Epithelial cell of esophagus (primary cell): ENCODE data around the gene KCNG2.

Experiments used
- DNase-seq: peaks from one replicate; pipeline ENCODE4 v3.0.0; 2010; ENCODE audit warnings: low read depth
- H3K4me3 ChIP-seq: 2 replicates; pipeline ENCODE4 v1.5.1; 2011; ENCODE audit warnings: mild to moderate bottlenecking, low read length, control low read depth
- TF ChIP-seq, protein P1 (sequence below): IDR thresholded peaks from 2 replicates; pipeline ENCODE4 v1.5.1; 2011; ENCODE audit warnings: low read depth, mild to moderate bottlenecking, low read length, control low read depth, inconsistent platforms; ENCODE audit not compliant: insufficient read depth; ENCODE audit errors: missing control alignments

KCNG2 gene

DNA sequence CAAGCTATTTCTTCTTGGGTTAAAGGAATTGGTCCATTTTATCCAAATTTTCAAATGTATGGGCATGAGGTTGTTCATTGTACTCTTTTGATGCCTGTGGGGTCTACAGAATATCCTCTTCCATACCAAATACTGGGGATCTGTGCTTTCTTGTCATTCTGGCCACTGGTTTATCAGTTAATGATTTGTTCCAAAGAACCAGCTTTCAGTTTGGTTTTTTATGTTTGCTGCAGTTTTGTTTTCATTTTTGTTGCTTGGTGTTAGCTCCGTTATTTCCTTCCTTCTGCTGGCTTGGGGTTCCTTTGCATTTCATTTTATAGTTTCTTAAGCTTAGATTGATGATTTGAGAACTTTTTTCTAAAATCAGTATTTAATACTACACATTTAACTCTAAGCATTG lies 108.3 kb downstream of the KCNG2 start:
- TF ChIP-seq, protein P1, sequence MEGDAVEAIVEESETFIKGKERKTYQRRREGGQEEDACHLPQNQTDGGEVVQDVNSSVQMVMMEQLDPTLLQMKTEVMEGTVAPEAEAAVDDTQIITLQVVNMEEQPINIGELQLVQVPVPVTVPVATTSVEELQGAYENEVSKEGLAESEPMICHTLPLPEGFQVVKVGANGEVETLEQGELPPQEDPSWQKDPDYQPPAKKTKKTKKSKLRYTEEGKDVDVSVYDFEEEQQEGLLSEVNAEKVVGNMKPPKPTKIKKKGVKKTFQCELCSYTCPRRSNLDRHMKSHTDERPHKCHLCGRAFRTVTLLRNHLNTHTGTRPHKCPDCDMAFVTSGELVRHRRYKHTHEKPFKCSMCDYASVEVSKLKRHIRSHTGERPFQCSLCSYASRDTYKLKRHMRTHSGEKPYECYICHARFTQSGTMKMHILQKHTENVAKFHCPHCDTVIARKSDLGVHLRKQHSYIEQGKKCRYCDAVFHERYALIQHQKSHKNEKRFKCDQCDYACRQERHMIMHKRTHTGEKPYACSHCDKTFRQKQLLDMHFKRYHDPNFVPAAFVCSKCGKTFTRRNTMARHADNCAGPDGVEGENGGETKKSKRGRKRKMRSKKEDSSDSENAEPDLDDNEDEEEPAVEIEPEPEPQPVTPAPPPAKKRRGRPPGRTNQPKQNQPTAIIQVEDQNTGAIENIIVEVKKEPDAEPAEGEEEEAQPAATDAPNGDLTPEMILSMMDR, result no peak
- H3K4me3 ChIP-seq, result no peak overlapping the region
- DNase-seq, result no peak

DNA sequence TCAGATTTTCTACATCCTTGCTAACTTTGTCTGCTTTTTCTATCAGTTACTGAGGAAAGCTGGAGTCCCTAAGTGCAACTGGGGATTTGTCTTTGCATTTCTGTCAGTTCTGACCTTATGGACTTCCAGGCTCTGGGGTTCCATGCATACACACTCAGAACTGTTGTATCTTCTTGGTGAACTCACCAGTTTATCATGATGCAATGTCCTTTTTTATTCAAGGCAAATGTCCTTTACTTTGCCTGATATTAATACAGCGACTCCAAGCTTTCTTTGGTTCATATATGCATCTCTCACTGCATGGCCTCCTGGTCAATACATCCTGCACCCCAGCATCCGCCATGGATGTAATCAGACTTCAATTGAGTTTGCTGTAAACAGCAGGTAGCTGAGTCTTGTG lies 109.0 kb downstream of the KCNG2 start:
- TF ChIP-seq, protein P1, result no peak

DNA sequence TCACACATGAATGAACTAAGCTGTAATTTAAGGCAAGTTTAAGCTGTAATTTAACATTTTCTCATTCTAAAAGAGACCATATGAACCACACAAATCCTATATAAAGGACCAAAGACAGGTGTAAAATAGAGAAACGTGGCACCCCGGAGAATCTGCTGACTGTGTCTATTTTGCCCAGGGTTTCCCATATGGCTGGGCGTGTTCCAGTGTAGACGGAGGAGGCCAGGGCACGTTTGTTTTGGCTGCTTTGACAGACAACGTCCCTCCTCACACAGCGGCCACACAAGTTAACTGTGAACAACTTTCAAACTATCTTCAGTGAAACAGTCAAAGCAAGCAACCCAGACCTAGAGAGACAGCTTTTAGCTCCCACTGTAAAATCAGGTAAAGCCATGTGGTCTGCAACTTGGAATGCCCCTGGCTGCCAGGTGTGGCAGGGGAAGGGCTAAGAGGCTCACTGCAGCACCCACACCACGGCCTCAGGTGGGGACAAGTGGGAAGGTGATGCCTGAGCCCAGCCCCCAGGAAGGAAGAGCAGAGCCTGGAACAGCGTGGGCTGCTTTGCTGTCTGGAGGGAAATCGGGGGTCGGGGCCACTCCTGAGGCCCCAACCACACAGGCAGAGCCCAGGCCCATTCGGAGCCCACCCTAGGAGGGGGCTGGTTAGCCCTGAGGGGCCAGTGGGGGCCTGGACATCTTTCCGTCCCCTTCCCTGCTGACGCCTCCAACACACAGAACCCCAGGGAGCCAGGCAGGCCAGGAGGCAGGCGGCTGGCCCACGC lies 113.0 kb downstream of the KCNG2 start:
- no peak overlapping the region for H3K4me3 ChIP-seq
- no peak for DNase-seq
- TF ChIP-seq, protein P1, result no peak

More for the DNA sequence above, 109.0 kb downstream of the KCNG2 start:
- no peak overlapping the region for H3K4me3 ChIP-seq
- no peak for DNase-seq

DNA sequence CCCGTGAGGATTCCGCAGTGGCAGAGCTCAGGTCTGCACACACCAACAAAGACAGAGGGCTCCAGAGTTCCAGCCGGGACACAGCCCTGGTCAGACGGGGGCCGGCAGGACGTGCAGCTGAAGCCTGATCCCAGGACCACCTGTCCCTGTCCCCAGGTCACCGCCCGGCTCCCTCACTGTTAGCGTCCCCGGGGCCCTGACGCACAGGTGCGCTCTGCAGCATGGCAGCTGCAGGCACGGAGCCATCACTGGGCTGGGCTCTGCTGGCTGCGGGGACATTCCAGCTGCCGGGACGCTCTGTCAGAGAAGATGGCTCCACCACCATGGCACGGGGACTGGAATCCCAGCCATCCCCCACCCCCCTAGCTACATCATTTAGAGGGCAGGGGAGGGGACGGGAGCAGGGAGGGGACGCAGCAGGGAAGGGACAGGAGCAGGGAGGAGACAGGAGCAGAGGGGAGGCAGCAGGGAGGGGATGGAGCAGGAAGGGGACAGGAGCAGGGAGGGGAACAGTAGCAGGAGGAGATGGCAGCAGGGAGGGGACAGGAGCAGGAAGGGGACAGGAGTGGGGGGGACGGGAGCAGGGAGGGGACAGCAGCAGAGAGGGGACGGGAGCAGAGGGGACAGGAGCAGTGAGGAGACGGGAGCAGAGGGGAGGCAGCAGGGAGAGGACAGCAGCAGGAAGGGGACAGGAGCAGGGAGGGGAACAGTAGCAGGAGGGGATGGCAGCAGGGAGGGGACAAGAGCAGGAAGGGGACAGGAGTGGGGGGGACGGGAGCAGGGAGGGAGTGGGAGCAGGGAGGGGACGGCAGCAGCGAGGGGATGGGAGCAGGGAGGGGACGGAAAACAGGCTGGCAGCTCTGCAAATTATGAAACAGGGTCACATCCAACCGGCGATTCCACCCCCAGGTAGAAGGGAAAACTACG lies 113.9 kb downstream of the KCNG2 start:
- no peak for DNase-seq
- TF ChIP-seq, protein P1, result no peak
- no peak overlapping the region for H3K4me3 ChIP-seq

DNA sequence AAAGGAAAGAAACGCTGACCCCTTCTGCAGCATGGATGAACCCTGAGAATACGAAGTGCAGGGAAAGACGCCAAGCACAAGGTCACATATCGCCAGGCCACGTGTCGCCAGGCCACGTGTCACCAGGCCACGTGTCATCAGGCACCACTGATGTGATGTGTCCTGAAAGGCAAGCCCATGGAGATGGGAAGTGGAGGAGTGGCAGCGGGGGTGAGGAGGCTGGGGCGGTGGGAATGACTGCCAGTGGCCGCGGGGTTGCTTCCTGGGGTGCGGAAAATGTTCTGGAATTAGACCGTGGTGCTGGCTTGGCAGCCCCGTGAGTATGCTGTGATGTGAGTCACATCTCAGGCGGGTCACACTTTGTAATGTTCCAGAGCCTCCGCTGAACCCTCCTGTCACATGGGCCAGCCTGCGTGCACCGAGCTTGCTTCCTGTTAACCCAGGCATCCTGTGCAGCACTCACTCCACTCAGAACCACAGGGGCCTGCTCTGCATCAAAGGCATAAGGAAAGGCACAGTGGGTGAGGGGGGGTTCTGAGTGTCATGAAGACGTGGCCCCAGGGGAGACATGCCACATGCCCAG lies 114.8 kb downstream of the KCNG2 start:
- H3K4me3 ChIP-seq, result no peak overlapping the region
- DNase-seq, result no peak
- TF ChIP-seq, protein P1, result no peak

DNA sequence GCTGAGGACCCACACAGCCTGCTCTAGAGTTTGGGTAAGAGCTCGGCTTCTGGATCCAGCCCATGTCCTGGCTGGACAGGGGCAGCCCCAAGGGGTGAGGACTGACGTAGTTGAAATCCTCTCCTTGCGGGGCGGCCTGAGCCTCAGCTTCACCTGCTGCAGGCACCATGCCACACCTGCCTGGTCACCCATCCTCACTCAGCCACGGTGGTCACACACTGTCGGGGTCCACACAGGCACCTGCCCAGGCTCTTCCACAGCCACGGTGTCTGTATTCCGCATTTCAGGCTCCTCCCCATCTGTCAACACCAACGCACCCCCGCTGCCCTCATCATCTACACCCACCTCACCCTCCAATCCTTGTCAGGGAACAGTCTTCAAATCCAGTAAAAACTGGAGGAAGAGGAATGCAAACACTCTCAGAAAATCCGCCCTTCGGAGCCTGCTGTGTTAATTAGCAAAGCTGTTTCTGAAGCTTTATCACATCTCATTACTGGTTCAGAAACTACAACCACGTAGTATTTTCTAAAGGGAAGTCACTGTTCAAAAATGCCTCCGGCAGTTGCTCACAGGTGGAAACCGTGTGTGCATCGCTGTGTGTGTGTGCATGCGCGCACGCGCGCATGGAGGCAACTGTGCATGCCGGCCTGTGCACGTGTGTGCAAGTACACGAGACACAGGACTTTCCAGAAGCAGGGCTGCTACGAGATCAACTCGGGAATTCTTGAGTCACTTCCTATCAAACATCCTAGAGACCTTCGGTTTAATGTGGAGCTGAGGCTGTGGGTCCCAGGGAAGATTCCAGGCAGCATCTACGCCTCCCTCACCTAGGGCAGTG lies 115.5 kb downstream of the KCNG2 start:
- no peak overlapping the region for H3K4me3 ChIP-seq
- TF ChIP-seq, protein P1, result no peak
- DNase-seq, result no peak
